Stimulated activated CD8-positive, alpha-beta memory T cell treated with anti-CD3 and anti-CD28 coated beads, Interleukin-7, amount 100 ng/mL, for 1 hour (primary cell): ENCODE measurements around the gene PCGF3.
"Not testable (repeated sequence)": the region's sequence is repeated elsewhere in the genome, so short reads cannot be mapped to it uniquely, and the experiment has no call there.

ENCODE experiments used
- DNase-seq, 2 donors: peaks; one replicate each; pipeline ENCODE4 v3.0.0-alpha.2; 2020; ENCODE audit warnings: low read depth in 2 of 2

PCGF3 gene

GRCh38 chr4:723751-724530, 18.3 kb downstream of the PCGF3 start:
- no peak for DNase-seq

GRCh38 chr4:725391-726234, 20.0 kb downstream of the PCGF3 start:
- DNase-seq: no peak

GRCh38 chr4:726235-726787, 20.7 kb downstream of the PCGF3 start:
- no peak for DNase-seq

- DNase-seq: no peak
Observed at GRCh38 chr4:726838-727237, 21.2 kb downstream of the PCGF3 start.

- DNase-seq: no peak
Observed at GRCh38 chr4:727576-727975, 21.9 kb downstream of the PCGF3 start.

GRCh38 chr4:729336-730315, 24.0 kb downstream of the PCGF3 start:
- DNase-seq: no peak

GRCh38 chr4:730511-730910, 24.9 kb downstream of the PCGF3 start:
- no peak for DNase-seq

- not testable (repeated sequence) for DNase-seq
Observed at GRCh38 chr4:730946-731904, 25.6 kb downstream of the PCGF3 start.

- not testable (repeated sequence) for DNase-seq
Observed at GRCh38 chr4:731954-732353, 26.3 kb downstream of the PCGF3 start.

- no peak for DNase-seq
Observed at GRCh38 chr4:732486-732885, 26.9 kb downstream of the PCGF3 start.

- no peak for DNase-seq
Observed at GRCh38 chr4:732911-733630, 27.4 kb downstream of the PCGF3 start.

GRCh38 chr4:733631-733980, 28.0 kb downstream of the PCGF3 start:
- no peak for DNase-seq

- DNase-seq: no peak
Observed at GRCh38 chr4:734075-734474, 28.4 kb downstream of the PCGF3 start.

GRCh38 chr4:734951-735350, 29.3 kb downstream of the PCGF3 start:
- DNase-seq: no peak

- no peak for DNase-seq
Observed at GRCh38 chr4:735583-735982, 30.0 kb downstream of the PCGF3 start.

GRCh38 chr4:736561-736960, 30.9 kb downstream of the PCGF3 start:
- DNase-seq: not testable (repeated sequence)

GRCh38 chr4:738781-739280, 33.2 kb downstream of the PCGF3 start:
- no peak for DNase-seq

GRCh38 chr4:739569-739968, 33.9 kb downstream of the PCGF3 start:
- DNase-seq: no peak

GRCh38 chr4:740011-740410, 34.4 kb downstream of the PCGF3 start:
- DNase-seq: no peak
